ENCODE results near the gene ACOX3. TPM values are rescaled to one million over a fixed set of nuclear protein-coding genes. Genes with fewer than 3 reads are reported as not detected.

Gene ACOX3
- total and polyA plus RNA-seq, 2 of the 8 experiments (the other 6 are each of a cell fraction or from before 2014, with no cell fraction given) = 2.5 to 9.9 TPM

DNA sequence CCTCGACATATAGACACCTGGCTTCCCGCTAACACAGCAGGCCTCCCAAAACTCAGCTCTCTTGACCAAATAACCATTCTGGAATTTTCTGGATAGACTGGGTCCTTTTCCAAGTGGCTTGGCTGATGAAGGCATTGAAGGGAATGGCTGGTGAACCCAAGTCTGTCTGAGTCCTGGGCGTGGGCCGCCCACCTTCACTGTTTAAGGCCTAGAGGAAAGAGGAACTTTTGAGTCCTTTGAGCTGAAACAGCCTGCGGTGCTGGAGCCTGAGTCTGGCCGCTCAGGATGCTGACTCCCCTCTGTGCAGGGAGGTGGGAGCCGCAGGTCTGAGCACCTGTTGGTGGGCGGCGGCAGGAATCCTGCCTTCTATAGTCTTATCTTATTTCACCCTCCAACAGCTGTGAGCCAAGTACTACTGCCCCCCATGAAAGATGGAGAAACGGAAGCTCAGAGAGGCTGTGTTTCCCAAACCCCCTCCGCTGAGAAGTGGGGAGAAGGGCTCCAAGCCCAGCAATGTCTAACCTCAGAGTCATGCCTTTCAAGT is 23.4 kb downstream of the ACOX3 start (continued):
- TF ChIP-seq, protein P1, sequence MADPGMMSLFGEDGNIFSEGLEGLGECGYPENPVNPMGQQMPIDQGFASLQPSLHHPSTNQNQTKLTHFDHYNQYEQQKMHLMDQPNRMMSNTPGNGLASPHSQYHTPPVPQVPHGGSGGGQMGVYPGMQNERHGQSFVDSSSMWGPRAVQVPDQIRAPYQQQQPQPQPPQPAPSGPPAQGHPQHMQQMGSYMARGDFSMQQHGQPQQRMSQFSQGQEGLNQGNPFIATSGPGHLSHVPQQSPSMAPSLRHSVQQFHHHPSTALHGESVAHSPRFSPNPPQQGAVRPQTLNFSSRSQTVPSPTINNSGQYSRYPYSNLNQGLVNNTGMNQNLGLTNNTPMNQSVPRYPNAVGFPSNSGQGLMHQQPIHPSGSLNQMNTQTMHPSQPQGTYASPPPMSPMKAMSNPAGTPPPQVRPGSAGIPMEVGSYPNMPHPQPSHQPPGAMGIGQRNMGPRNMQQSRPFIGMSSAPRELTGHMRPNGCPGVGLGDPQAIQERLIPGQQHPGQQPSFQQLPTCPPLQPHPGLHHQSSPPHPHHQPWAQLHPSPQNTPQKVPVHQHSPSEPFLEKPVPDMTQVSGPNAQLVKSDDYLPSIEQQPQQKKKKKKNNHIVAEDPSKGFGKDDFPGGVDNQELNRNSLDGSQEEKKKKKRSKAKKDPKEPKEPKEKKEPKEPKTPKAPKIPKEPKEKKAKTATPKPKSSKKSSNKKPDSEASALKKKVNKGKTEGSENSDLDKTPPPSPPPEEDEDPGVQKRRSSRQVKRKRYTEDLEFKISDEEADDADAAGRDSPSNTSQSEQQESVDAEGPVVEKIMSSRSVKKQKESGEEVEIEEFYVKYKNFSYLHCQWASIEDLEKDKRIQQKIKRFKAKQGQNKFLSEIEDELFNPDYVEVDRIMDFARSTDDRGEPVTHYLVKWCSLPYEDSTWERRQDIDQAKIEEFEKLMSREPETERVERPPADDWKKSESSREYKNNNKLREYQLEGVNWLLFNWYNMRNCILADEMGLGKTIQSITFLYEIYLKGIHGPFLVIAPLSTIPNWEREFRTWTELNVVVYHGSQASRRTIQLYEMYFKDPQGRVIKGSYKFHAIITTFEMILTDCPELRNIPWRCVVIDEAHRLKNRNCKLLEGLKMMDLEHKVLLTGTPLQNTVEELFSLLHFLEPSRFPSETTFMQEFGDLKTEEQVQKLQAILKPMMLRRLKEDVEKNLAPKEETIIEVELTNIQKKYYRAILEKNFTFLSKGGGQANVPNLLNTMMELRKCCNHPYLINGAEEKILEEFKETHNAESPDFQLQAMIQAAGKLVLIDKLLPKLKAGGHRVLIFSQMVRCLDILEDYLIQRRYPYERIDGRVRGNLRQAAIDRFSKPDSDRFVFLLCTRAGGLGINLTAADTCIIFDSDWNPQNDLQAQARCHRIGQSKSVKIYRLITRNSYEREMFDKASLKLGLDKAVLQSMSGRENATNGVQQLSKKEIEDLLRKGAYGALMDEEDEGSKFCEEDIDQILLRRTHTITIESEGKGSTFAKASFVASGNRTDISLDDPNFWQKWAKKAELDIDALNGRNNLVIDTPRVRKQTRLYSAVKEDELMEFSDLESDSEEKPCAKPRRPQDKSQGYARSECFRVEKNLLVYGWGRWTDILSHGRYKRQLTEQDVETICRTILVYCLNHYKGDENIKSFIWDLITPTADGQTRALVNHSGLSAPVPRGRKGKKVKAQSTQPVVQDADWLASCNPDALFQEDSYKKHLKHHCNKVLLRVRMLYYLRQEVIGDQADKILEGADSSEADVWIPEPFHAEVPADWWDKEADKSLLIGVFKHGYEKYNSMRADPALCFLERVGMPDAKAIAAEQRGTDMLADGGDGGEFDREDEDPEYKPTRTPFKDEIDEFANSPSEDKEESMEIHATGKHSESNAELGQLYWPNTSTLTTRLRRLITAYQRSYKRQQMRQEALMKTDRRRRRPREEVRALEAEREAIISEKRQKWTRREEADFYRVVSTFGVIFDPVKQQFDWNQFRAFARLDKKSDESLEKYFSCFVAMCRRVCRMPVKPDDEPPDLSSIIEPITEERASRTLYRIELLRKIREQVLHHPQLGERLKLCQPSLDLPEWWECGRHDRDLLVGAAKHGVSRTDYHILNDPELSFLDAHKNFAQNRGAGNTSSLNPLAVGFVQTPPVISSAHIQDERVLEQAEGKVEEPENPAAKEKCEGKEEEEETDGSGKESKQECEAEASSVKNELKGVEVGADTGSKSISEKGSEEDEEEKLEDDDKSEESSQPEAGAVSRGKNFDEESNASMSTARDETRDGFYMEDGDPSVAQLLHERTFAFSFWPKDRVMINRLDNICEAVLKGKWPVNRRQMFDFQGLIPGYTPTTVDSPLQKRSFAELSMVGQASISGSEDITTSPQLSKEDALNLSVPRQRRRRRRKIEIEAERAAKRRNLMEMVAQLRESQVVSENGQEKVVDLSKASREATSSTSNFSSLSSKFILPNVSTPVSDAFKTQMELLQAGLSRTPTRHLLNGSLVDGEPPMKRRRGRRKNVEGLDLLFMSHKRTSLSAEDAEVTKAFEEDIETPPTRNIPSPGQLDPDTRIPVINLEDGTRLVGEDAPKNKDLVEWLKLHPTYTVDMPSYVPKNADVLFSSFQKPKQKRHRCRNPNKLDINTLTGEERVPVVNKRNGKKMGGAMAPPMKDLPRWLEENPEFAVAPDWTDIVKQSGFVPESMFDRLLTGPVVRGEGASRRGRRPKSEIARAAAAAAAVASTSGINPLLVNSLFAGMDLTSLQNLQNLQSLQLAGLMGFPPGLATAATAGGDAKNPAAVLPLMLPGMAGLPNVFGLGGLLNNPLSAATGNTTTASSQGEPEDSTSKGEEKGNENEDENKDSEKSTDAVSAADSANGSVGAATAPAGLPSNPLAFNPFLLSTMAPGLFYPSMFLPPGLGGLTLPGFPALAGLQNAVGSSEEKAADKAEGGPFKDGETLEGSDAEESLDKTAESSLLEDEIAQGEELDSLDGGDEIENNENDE (IDR thresholded peaks at IDR 0.05; ENCODE audit: insufficient replicate concordance, low read length) = no peak
- TF ChIP-seq BACH1 (IDR thresholded peaks at IDR 0.05; ENCODE audit: low read length) = no peak
- TF ChIP-seq SP4 (IDR thresholded peaks at IDR 0.05; ENCODE audit: low read length) = no peak
- TF ChIP-seq TAF7 (optimal IDR thresholded peaks at IDR 0.05; ENCODE audit: borderline replicate concordance, low read depth, low read length) = no peak
- TF ChIP-seq FOSL1 (IDR thresholded peaks at IDR 0.05; ENCODE audit: insufficient read depth, low read depth, low read length) = no peak
- no peak for TF ChIP-seq SIRT6 (IDR thresholded peaks at IDR 0.05; ENCODE audit: low read length)
